Uterus (tissue), 4 donors: ENCODE results near the gene RAB11FIP4. TPM values are rescaled to one million over a fixed set of nuclear protein-coding genes. Genes with fewer than 3 reads are reported as not detected.

ENCODE experiments used
- DNase-seq, 2 donors: peaks; one replicate each; pipeline ENCODE4 v3.0.0-alpha.2; 2019 to 2020
- H3K27ac ChIP-seq, 2 donors: fragments of 200-600 bp; sonication (generic); 1 replicate in 1 of 2; 2 replicates in 1 of 2; pipeline ENCODE4 v1.5.1; 2016 to 2018
- H3K27me3 ChIP-seq, 2 donors: fragments of 200-600 bp; sonication (generic); one replicate each; pipeline ENCODE4 v1.5.1; 2018 to 2019; ENCODE audit warnings: control low read depth in 1 of 2
- H3K36me3 ChIP-seq, 2 donors: fragments of 200-600 bp; sonication (generic); one replicate each; pipeline ENCODE4 v1.5.1; 2019; ENCODE audit warnings: control low read depth in 1 of 2
- H3K4me1 ChIP-seq, 2 donors: fragments of 200-600 bp; sonication (generic); one replicate each; pipeline ENCODE4 v1.5.1; 2018 to 2019; ENCODE audit warnings: control low read depth in 1 of 2
- H3K4me3 ChIP-seq, 2 donors: fragments of 200-600 bp; sonication (generic); 1 replicate in 1 of 2; 2 replicates in 1 of 2; pipeline ENCODE4 v1.5.1; 2018 to 2019; ENCODE audit warnings: mild to moderate bottlenecking in 1 of 2
- H3K9me3 ChIP-seq, 2 donors: fragments of 200-600 bp; sonication (generic); one replicate each; pipeline ENCODE4 v1.5.1; 2019; ENCODE audit warnings: control low read depth in 1 of 2
- CTCF ChIP-seq, 4 experiments: fragments of 200-600 bp in 2 of 4; fragments of 450-650 bp in 2 of 4; sonication (generic) in 2 of 4; IDR thresholded peaks; one replicate each; pipeline ENCODE4 v1.5.1; 2016 to 2019; ENCODE audit warnings: antibody characterized with exemption in 4 of 4, mild to moderate bottlenecking in 2 of 4, moderate library complexity in 1 of 4
- POLR2A ChIP-seq, 2 donors: fragments of 450-650 bp; IDR thresholded peaks; one replicate each; pipeline ENCODE4 v1.6.1; 2016; ENCODE audit warnings: antibody characterized with exemption in 2 of 2, mild to moderate bottlenecking in 1 of 2, moderate library complexity in 1 of 2
- intact Hi-C: fragments of 100-400 bp; cut with DNase I; formaldehyde crosslinking; loops from one replicate; pipeline ENCODE4 v1.15.1; 2023; ENCODE audit warnings: low total_unique reads
- total RNA-seq, 4 donors: library from RNA; depleted of rRNA in 3 of 4; stranded (reverse); fragments of >200 nt in 3 of 4; gene quantifications; one replicate each; pipeline versions ENCODE4 v1.1.0 to v1.2.4, GENCODE V29; 2014 to 2023
- donor health status: DM: yes; HTN: yes; CAD: no.

The RAB11FIP4 gene
- total RNA-seq, 4 donors from 2014 or later: 7.2 to 12.0 TPM; not detected in 2

GRCh38 chr17:31528291-31528874, 136.9 kb downstream of the RAB11FIP4 start:
- H3K27ac ChIP-seq: no peak overlapping the region
- H3K4me3 ChIP-seq: no peak overlapping the region
- no peak for TF ChIP-seq POLR2A (IDR thresholded peaks at IDR 0.05)
- TF ChIP-seq CTCF (IDR thresholded peaks at IDR 0.05): no peak
- intact Hi-C loops: loop anchor here (10.0 kb wide), 1 partner anchor 94 kb away; no protein-coding TSS in a partner anchor
- H3K36me3 ChIP-seq: no peaks in the 10 kb centered on the region
- H3K4me1 ChIP-seq: no peaks in the 10 kb centered on the region
- no peak for DNase-seq
- no peaks in the 10 kb centered on the region for H3K27me3 ChIP-seq
- no peaks in the 10 kb centered on the region for H3K9me3 ChIP-seq

- TF ChIP-seq POLR2A (IDR thresholded peaks at IDR 0.05): no peak
- no peak for TF ChIP-seq CTCF (IDR thresholded peaks at IDR 0.05)
- Histone ChIP-seq H3K27me3 (no peaks in the 10 kb centered on the region), H3K27ac (peak overlapping the region in 1 of 2 donors; percentile 67), H3K9me3 (no peaks in the 10 kb centered on the region), H3K36me3 (no peaks in the 10 kb centered on the region), H3K4me3 (no peak overlapping the region), H3K4me1 (no peaks in the 10 kb centered on the region)
- DNase-seq: no peak
- intact Hi-C loops: loop anchor here (10.0 kb wide), 1 partner anchor 95 kb away; no protein-coding TSS in a partner anchor
Measured at GRCh38 chr17:31529841-31530251, 138.4 kb downstream of the RAB11FIP4 start.

GRCh38 chr17:31530391-31530985, 139.0 kb downstream of the RAB11FIP4 start:
- no peak for TF ChIP-seq CTCF (IDR thresholded peaks at IDR 0.05)
- TF ChIP-seq POLR2A (IDR thresholded peaks at IDR 0.05): no peak
- intact Hi-C loops: no loop called here
- Histone ChIP-seq H3K36me3 (no peaks in the 10 kb centered on the region), H3K9me3 (no peaks in the 10 kb centered on the region), H3K4me1 (no peaks in the 10 kb centered on the region), H3K27ac (peak overlapping the region in 1 of 2 donors; percentile 67), H3K27me3 (no peaks in the 10 kb centered on the region), H3K4me3 (no peak overlapping the region)
- peak; percentile 37 to 44 for DNase-seq

GRCh38 chr17:31531336-31531980, 140.0 kb downstream of the RAB11FIP4 start:
- intact Hi-C loops: no loop called here
- no peak for TF ChIP-seq POLR2A (IDR thresholded peaks at IDR 0.05)
- TF ChIP-seq CTCF (IDR thresholded peaks at IDR 0.05): no peak

GRCh38 chr17:31532081-31532480, 140.6 kb downstream of the RAB11FIP4 start:
- intact Hi-C loops: no loop called here
- Histone ChIP-seq H3K4me1 (no peaks in the 10 kb centered on the region), H3K36me3 (no peaks in the 10 kb centered on the region), H3K4me3 (no peak overlapping the region), H3K9me3 (no peaks in the 10 kb centered on the region), H3K27me3 (no peaks in the 10 kb centered on the region), H3K27ac (no peak overlapping the region)
- DNase-seq: no peak
- TF ChIP-seq CTCF (IDR thresholded peaks at IDR 0.05): no peak
- no peak for TF ChIP-seq POLR2A (IDR thresholded peaks at IDR 0.05)

More at GRCh38 chr17:31531336-31531980, 140.0 kb downstream of the RAB11FIP4 start:
- Histone ChIP-seq H3K4me3 (no peak overlapping the region), H3K27me3 (no peaks in the 10 kb centered on the region), H3K27ac (no peak overlapping the region), H3K4me1 (no peaks in the 10 kb centered on the region), H3K36me3 (no peaks in the 10 kb centered on the region), H3K9me3 (no peaks in the 10 kb centered on the region)
- DNase-seq: no peak
